Breast epithelium (tissue), 4 donors: ENCODE data around the gene HOXA6. TPM values are rescaled to one million over a fixed set of nuclear protein-coding genes. Genes with fewer than 3 reads are reported as not detected.

Experiments
- DNase-seq, 2 donors: peaks; one replicate each; pipeline ENCODE4 v3.0.0-alpha.2; 2019; ENCODE audit warnings: low spot score in 2 of 2
- H3K27ac ChIP-seq, 2 donors: fragments of 200-600 bp; sonication (generic) in 1 of 2; one replicate each; pipeline ENCODE4 v1.5.1; 2016 to 2019; ENCODE audit warnings: mild to moderate bottlenecking in 1 of 2
- H3K27me3 ChIP-seq, 2 donors: fragments of 200-600 bp; sonication (generic) in 1 of 2; one replicate each; pipeline versions ENCODE4 v1.5.1 to v1.6.0; 2017 to 2019; ENCODE audit warnings: control low read depth in 1 of 2, mild to moderate bottlenecking in 1 of 2
- H3K36me3 ChIP-seq: fragments of 200-600 bp; one replicate; pipeline ENCODE4 v1.5.1; 2019
- H3K4me1 ChIP-seq, 2 donors: fragments of 200-600 bp; sonication (generic); one replicate each; pipeline ENCODE4 v1.5.1; 2016 to 2019; ENCODE audit warnings: control low read depth in 1 of 2
- H3K4me3 ChIP-seq, 3 donors: fragments of 200-600 bp; sonication (generic); 1 replicate in 2 of 3; 2 replicates in 1 of 3; pipeline ENCODE4 v1.5.1; 2016 to 2019; ENCODE audit warnings: mild to moderate bottlenecking in 3 of 3, moderate library complexity in 2 of 3
- H3K9me3 ChIP-seq, 2 donors: fragments of 200-600 bp; sonication (generic) in 1 of 2; one replicate each; pipeline ENCODE4 v1.5.1; 2016 to 2019; ENCODE audit warnings: control low read depth in 1 of 2
- CTCF ChIP-seq, 3 donors: fragments of 450-650 bp; IDR thresholded peaks; one replicate each; pipeline ENCODE4 v1.5.1; 2016 to 2017; ENCODE audit warnings: antibody characterized with exemption in 3 of 3, mild to moderate bottlenecking in 3 of 3, moderate library complexity in 3 of 3
- POLR2A ChIP-seq: fragments of 450-650 bp; IDR thresholded peaks from one replicate; pipeline ENCODE4 v1.6.1; 2016; ENCODE audit warnings: antibody characterized with exemption, mild to moderate bottlenecking, moderate library complexity
- POLR2AphosphoS5 ChIP-seq, 3 donors: sonication (generic); formaldehyde crosslinking; IDR thresholded peaks; one replicate each; pipeline ENCODE4 v1.6.1; 2017; ENCODE audit warnings: antibody characterized with exemption in 3 of 3
- intact Hi-C: fragments of 100-400 bp; cut with DNase I; formaldehyde crosslinking; loops from one replicate; pipeline ENCODE4 v1.15.1; 2023; ENCODE audit warnings: low total_unique reads
- total RNA-seq, 3 donors: library from RNA; depleted of rRNA; stranded (reverse); fragments of >200 nt; gene quantifications; one replicate each; pipeline ENCODE4 v1.1.0, GENCODE V29; 2016

HOXA6 gene
- total RNA-seq, 3 donors from 2014 or later = 7.9 to 16.0 (median 9.0) TPM

- DNase-seq = peak in 1 of 2 donors; percentile 42
- H3K27me3 ChIP-seq = peaks cover 4 to 67% of the 10 kb centered on the region in 2 donors
- no peak for TF ChIP-seq POLR2AphosphoS5 (IDR thresholded peaks at IDR 0.05)
- no peak for TF ChIP-seq POLR2A
- TF ChIP-seq CTCF (IDR thresholded peaks at IDR 0.05) = no peak
- no peaks in the 10 kb centered on the region for H3K9me3 ChIP-seq
- no peak overlapping the region for H3K27ac ChIP-seq
- intact Hi-C loops = loop anchor here (10.0 kb wide), 1 partner anchor 1320 kb away; no protein-coding TSS in a partner anchor
- H3K36me3 ChIP-seq = no peaks in the 10 kb centered on the region
- H3K4me3 ChIP-seq = peak overlapping the region in 2 of 3 donors; percentile 62 to 76
- H3K4me1 ChIP-seq = no peaks in the 10 kb centered on the region
Measured at GRCh38 chr7:27174874-27175625, 27.5 kb upstream of the HOXA6 start.

- peak within 1 kb of the TSS; percentile 62 to 91 (median 76) for H3K4me3 ChIP-seq
- DNase-seq = peak in 1 of 2 donors; percentile 48
- H3K27me3 ChIP-seq = peaks cover 3 to 67% of the 10 kb centered on the region in 2 donors
- intact Hi-C loops = loop anchor here (10.0 kb wide), 1 partner anchor 1319 kb away; no protein-coding TSS in a partner anchor
- no peak for TF ChIP-seq POLR2AphosphoS5 (IDR thresholded peaks at IDR 0.05)
- no peak for TF ChIP-seq CTCF (IDR thresholded peaks at IDR 0.05)
- no peak for TF ChIP-seq POLR2A
- no peaks in the 10 kb centered on the region for H3K9me3 ChIP-seq
- no peaks in the 10 kb centered on the region for H3K36me3 ChIP-seq
- peak within 1 kb of the TSS; percentile 82 to 91 for H3K27ac ChIP-seq
- H3K4me1 ChIP-seq = no peaks in the 10 kb centered on the region
Measured at GRCh38 chr7:27173956-27174873, 26.6 kb upstream of the HOXA6 start, which contains the start of gene HOXA10. HOXA10 (minus strand) TSS chr7:27174320; CDS start chr7:27174306, 14 bp downstream.

GRCh38 chr7:27173511-27173955 lies 26.0 kb upstream of the HOXA6 start:
- Histone ChIP-seq H3K27me3 (peaks cover 3 to 69% of the 10 kb centered on the region in 2 donors), H3K27ac (peak overlapping the region; percentile 82 to 91), H3K4me3 (peak overlapping the region; percentile 62 to 91 (median 76)), H3K4me1 (no peaks in the 10 kb centered on the region), H3K36me3 (no peaks in the 10 kb centered on the region), H3K9me3 (no peaks in the 10 kb centered on the region)
- DNase-seq = peak in 1 of 2 donors; percentile 49
- intact Hi-C loops = loop anchor here (10.0 kb wide), 1 partner anchor 1319 kb away; no protein-coding TSS in a partner anchor
- TF ChIP-seq POLR2A (no peak), POLR2AphosphoS5 (IDR thresholded peaks at IDR 0.05) (peak in 1 of 3 donors; percentile 20), CTCF (IDR thresholded peaks at IDR 0.05) (no peak)

- H3K9me3 ChIP-seq = no peaks in the 10 kb centered on the region
- H3K36me3 ChIP-seq = no peaks in the 10 kb centered on the region
- H3K4me1 ChIP-seq = no peaks in the 10 kb centered on the region
- H3K27me3 ChIP-seq = peaks cover 3 to 75% of the 10 kb centered on the region in 2 donors
- TF ChIP-seq CTCF (IDR thresholded peaks at IDR 0.05) = no peak
- no peak for TF ChIP-seq POLR2A
- peak in 1 of 3 donors; percentile 30 for TF ChIP-seq POLR2AphosphoS5 (IDR thresholded peaks at IDR 0.05)
- intact Hi-C loops = loop anchor here (10.0 kb wide), 1 partner anchor 1318 kb away; no protein-coding TSS in a partner anchor
- peak overlapping the region; percentile 82 to 91 for H3K27ac ChIP-seq
- H3K4me3 ChIP-seq = peak overlapping the region; percentile 62 to 91 (median 76)
- peak in 1 of 2 donors; percentile 59 for DNase-seq
Measured at GRCh38 chr7:27172823-27173510, 25.4 kb upstream of the HOXA6 start.
